ENCODE results near the gene VPS29.

GRCh38 chr12:110540048-110540447 is 38.1 kb upstream of the VPS29 start:
- TF ChIP-seq CTCF (IDR thresholded peaks at IDR 0.05) (no peak), POLR2A (IDR thresholded peaks at IDR 0.05) (no peak)

Data from Peyer's patch (tissue), 4 donors.